GM12892 (cell line): Measurements from ENCODE around the gene RPIA.
"Not testable (repeated sequence)": the region's sequence is repeated elsewhere in the genome, so short reads cannot be mapped to it uniquely, and the experiment has no call there.

ENCODE experiments used
- POLR2A ChIP-seq: IDR thresholded peaks from 2 replicates; pipeline ENCODE4 v1.6.1; 2011; ENCODE audit warnings: low read depth, low read length, control low read depth
- POLR2AphosphoS5 ChIP-seq: IDR thresholded peaks from 2 replicates; pipeline ENCODE4 v1.6.1; 2011; ENCODE audit warnings: low read depth, low read length, control low read depth
- TAF1 ChIP-seq: IDR thresholded peaks from 2 replicates; pipeline ENCODE4 v1.6.1; 2011; ENCODE audit warnings: low read depth, mild to moderate bottlenecking, control low read depth, low read length, borderline replicate concordance

- not testable (repeated sequence) for TF ChIP-seq POLR2A, POLR2AphosphoS5, TAF1
Observed at GRCh38 chr2:88789213-88789612, 97.7 kb downstream of the RPIA start.
